PC-3 (cell line): ENCODE measurements around the gene TMEM181.

Source experiments
- EZH2 ChIP-seq: fragments of 300-600 bp; sonication (generic); IDR thresholded peaks from one replicate; pipeline ENCODE4 v1.6.1; 2017; ENCODE audit warnings: antibody characterized with exemption, mild to moderate bottlenecking, low read length; ENCODE audit not compliant: unreplicated experiment
- EZH2phosphoT487 ChIP-seq: fragments of 300-600 bp; sonication (generic); IDR thresholded peaks from 2 replicates; pipeline ENCODE4 v1.6.1; 2018; ENCODE audit warnings: mild to moderate bottlenecking, antibody characterized with exemption, low read length, borderline replicate concordance
- TF ChIP-seq, protein P1 (sequence below): fragments of 300-600 bp; sonication (generic); conservative IDR thresholded peaks from 2 replicates; pipeline ENCODE4 v1.5.1; 2017; ENCODE audit warnings: antibody characterized with exemption, low read depth, mild to moderate bottlenecking, low read length

DNA sequence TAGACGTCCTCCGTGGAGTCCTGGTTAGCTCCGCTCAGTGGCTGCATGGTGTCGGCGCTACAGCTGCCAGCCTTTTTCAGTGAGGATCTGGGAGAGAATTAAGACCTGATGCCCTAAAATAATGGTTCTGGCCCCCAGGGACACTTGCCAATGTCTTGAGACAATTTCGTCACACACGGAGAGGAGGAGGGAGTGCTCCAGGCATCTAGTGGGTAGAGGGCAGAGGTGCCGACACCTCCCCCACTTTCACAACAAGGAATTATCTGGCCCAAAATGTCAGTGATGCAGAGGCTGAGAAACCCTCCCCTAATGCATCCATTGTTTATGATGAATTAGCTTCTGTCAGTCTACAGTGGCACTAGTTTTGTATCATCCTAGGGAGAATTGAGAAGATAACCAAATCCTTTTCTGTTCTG is 24.4 kb downstream of the TMEM181 start:
- no peak for TF ChIP-seq EZH2
- TF ChIP-seq, protein P1, sequence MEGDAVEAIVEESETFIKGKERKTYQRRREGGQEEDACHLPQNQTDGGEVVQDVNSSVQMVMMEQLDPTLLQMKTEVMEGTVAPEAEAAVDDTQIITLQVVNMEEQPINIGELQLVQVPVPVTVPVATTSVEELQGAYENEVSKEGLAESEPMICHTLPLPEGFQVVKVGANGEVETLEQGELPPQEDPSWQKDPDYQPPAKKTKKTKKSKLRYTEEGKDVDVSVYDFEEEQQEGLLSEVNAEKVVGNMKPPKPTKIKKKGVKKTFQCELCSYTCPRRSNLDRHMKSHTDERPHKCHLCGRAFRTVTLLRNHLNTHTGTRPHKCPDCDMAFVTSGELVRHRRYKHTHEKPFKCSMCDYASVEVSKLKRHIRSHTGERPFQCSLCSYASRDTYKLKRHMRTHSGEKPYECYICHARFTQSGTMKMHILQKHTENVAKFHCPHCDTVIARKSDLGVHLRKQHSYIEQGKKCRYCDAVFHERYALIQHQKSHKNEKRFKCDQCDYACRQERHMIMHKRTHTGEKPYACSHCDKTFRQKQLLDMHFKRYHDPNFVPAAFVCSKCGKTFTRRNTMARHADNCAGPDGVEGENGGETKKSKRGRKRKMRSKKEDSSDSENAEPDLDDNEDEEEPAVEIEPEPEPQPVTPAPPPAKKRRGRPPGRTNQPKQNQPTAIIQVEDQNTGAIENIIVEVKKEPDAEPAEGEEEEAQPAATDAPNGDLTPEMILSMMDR: no peak
- TF ChIP-seq EZH2phosphoT487: no peak
